Mucosa of gallbladder (tissue), 1 donor: ENCODE results near the gene ANAPC2. TPM values are rescaled to one million over a fixed set of nuclear protein-coding genes. Genes with fewer than 3 reads are reported as not detected.

Experiments
- DNase-seq: peaks from one replicate; pipeline ENCODE4 v3.0.0-alpha.2; 2020; ENCODE audit warnings: low spot score
- total RNA-seq: library from RNA; stranded (reverse); gene quantifications from one replicate; pipeline ENCODE4 v1.2.1, GENCODE V29; 2021
- donor health status: DM: no; HTN: no; CAD: no.

ANAPC2 gene
- total RNA-seq, 1 donor from 2014 or later: 64.6 TPM

DNA sequence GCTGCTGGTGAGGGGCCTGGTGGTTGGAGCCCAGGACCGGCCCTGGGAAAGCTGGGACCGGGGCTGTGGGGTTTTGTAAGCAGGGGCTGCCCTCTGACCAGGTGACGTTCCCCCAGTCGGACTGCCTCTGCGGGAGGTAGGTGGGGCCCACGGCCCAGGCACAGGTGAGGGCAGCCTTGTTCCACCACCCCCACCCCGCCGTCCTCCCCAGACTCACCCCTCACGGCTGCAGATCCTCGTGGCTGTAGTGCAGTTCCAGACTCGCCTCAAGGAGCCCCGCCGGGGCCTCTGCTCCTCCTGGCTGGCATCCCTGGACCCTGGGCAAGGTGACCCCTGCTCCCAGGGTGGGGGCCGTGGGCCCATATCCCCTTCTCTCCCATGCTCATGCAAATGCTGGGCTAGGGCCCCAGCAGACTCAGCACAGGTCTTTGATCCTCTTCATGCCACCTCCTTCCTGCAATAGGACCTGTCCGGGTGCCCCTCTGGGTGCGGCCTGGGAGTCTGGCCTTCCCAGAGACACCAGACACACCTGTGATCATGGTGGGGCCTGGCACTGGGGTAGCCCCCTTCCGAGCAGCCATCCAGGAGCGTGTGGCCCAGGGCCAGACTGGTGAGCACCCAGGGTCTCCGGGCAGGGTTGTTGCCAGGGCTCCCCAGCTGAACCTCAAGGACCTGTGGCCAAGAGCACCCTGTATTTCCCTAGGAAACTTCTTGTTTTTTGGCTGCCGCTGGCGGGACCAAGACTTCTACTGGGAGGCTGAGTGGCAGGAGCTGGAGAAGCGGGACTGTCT, 27.0 kb upstream of the ANAPC2 start:
- no peak for DNase-seq

GRCh38 chr9:137214620-137215019, 26.3 kb upstream of the ANAPC2 start:
- no peak for DNase-seq

DNA sequence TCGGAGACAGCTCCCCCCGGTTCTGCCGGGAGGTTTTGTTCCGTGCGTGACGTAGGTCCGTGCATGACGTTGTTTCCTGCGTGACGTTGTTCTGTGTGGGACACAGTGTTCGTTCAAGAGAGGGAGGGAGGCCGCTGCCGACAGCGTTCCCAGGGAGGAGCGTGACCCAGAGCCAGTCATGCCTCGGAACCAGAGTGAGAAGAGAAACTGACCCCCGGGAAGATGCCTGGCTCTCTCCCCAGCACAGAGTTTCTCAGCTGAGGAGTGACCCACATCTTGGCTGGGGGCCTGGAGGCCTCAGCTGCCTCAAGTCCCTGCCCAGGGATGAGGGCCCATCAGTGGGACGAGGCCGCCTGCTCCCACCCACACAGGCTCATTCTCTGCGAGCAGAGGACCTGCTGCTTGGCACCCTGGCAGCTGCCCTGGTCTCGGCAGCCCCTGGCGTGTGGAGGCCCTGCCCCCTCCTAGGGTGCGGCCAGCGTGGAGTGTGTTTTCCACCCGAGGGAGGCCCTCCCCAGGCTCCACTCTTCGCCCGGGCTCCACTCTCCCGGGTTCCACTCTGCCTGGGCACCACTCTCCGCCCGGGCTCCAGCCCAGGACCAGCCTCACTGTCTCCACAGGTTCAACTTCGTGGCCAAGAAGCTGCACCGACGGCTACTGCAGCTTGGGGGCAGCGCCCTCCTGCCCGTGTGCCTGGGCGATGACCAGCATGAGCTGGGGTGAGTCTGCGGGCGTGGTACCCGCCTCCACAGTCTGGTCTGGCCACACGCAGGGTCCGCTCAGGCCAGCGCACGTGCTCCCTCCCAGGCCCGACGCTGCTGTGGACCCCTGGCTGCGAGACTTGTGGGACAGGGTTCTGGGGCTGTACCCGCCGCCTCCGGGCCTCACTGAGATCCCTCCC, 25.1 kb upstream of the ANAPC2 start:
- DNase-seq: no peak

GRCh38 chr9:137212520-137212919, 24.2 kb upstream of the ANAPC2 start:
- DNase-seq: no peak

DNA sequence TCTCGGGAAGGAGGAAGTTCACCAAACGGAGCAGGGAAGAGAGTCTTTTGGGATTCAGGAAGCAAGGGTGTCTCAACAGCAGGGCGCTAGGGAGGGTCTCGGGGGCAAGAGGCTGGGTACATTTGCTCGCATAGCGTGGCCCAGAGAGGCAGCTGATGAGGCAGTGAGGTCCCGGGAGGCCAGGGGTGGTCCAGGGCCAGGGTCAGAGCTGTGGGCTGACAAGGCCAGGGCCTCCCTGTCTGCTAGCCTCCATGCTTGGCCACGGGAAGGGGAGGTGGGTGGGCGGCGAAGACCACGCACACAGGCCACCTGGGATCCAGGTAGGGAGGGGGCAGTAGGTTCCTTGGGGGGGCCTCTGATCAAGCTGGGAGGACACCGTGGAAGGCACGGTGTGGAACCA, 23.2 kb upstream of the ANAPC2 start:
- DNase-seq: no peak

GRCh38 chr9:137206602-137207001, 18.2 kb upstream of the ANAPC2 start:
- DNase-seq: no peak

DNA sequence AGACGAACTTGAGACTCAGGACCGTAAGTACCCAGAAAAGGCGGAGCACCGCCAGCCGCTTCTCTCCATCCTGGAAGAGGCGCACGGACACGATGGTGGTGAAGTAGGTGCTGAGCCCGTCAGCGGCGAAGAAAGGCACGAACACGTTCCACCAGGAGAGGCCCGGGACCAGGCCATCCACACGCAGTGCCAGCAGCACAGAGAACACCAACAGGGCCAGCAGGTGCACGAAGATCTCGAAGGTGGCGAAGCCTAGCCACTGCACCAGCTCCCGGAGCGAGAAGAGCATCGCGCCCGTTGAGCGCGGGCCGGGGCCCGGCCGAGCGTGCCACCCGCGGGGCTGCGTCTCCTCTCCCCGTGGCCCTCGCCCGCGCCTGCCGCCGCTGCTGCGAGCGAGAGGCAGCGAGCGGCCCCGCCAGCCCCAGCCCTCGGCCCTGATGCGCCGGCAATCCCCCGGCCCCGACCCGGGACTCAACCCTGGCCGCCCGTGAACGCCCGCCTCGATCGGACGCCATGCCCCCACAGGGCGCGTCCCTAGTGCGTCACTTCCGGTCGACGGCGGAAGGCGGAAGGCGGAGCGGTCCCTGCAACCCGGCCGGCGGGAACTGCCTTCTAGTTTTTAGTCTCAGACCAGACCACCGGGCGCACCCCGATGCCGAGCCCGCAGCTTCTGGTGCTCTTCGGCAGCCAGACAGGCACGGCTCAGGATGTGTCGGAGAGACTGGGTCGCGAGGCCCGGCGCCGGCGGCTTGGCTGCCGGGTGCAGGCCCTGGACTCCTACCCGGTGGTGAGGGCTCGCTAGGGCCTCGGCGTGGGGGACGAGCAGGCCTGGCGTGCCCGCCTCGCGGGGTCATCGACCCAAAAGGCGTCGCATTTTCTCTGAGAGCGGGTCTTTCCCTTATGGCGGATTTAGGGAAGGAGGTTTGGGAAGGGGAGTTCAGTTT, 17.0 kb upstream of the ANAPC2 start, which contains the start of the genes NDOR1 and TMEM203:
NDOR1 (plus strand) TSS at position 575 of the 944 bp plus-strand sequence; CDS start at position 653, 78 bp downstream.
TMEM203 (minus strand) TSS at position 523 of the 944 bp plus-strand sequence; CDS start at position 289, 234 bp downstream.
- peak; percentile 92 for DNase-seq

- DNase-seq: no peak
These were observed 16.4 kb upstream of the ANAPC2 start for GRCh38 chr9:137204731-137205125.

GRCh38 chr9:137202966-137203365, 14.6 kb upstream of the ANAPC2 start:
- no peak for DNase-seq

DNA sequence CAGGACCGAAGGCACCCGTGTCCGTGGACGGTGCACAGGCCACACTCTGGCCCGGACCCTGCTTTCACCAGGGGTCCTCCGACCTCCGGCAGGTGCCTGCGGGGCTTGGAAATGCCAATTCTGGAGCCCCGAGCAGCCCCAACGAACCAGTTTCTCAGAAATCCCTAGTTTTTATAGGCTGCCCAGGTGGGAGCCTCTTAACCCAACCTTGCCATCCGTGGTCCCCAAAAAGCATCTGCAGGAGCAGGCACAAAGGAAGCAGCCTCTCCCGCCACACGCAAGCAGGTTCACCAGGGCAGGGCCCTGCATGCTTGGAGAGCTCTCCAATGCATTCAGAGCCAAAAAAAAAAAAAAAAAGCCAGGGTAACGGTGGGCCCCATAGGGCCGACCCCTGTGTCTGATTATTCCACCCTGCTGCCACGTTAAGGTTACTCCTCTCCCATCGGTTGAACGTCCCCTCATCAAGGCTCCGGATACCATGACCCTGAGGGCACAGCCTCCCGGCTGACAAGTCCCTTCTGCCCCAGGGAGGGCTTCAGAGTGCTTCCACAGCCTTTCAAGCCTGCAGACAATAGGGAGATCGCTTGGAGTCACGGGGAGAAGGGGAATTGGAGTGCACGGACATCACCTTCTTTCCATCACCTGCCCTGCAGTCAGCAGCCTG, 13.0 kb upstream of the ANAPC2 start:
- no peak for DNase-seq

GRCh38 chr9:137200311-137201204, 12.2 kb upstream of the ANAPC2 start, which contains the start of gene TPRN:
TSS of gene TPRN (minus strand) at chr9:137200741. CDS start at chr9:137200711, 30 bp downstream.
- DNase-seq: peak; percentile 100

DNA sequence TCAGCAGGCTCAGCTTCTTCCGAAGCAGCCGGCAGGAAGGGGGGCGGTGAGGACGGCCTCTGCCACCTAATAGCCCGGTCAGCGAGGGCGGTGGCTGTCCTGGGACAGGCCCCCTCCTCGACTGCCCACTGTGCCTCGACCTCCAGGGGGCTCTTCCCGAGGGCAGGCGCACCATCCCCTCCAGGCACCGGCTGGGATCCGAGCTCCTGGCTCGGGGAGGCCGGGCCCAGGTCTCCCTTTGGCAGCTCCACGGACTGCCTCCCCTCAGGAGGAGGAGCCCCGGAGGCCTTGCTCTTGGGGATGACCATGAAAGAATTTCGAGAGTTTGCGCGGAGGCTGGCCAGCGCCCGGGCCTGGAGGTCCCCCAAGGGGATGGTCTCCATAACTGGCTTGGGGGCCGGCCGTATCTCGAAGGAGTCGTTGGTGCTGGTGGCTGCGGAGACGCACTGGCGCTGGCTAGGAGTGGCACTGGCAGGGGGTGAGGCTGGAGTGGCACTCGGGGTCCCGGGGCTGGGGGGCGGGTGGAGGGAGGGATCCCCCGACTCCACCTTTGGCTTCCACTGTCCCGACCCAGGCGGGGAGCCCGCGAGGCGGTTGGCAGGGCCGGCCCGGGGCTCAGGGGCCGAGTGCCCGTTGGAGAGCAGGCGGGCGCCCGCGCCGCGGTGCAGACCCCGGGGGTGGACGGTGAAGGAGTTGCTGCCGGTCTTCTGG, 11.2 kb upstream of the ANAPC2 start:
- no peak for DNase-seq

GRCh38 chr9:137198902-137199283, 10.5 kb upstream of the ANAPC2 start:
- DNase-seq: no peak

GRCh38 chr9:137198051-137198901, 9.9 kb upstream of the ANAPC2 start:
- DNase-seq: peak; percentile 77

- peak; percentile 34 for DNase-seq
These were observed 7.3 kb upstream of the ANAPC2 start for GRCh38 chr9:137195525-137196220.

- peak; percentile 50 for DNase-seq
These were observed 6.5 kb upstream of the ANAPC2 start for GRCh38 chr9:137194909-137195308.

- peak; percentile 47 for DNase-seq
These were observed 6.0 kb upstream of the ANAPC2 start for GRCh38 chr9:137194388-137194787.
